ENCODE data around the gene PPP3R1.

PPP3R1 gene

DNA sequence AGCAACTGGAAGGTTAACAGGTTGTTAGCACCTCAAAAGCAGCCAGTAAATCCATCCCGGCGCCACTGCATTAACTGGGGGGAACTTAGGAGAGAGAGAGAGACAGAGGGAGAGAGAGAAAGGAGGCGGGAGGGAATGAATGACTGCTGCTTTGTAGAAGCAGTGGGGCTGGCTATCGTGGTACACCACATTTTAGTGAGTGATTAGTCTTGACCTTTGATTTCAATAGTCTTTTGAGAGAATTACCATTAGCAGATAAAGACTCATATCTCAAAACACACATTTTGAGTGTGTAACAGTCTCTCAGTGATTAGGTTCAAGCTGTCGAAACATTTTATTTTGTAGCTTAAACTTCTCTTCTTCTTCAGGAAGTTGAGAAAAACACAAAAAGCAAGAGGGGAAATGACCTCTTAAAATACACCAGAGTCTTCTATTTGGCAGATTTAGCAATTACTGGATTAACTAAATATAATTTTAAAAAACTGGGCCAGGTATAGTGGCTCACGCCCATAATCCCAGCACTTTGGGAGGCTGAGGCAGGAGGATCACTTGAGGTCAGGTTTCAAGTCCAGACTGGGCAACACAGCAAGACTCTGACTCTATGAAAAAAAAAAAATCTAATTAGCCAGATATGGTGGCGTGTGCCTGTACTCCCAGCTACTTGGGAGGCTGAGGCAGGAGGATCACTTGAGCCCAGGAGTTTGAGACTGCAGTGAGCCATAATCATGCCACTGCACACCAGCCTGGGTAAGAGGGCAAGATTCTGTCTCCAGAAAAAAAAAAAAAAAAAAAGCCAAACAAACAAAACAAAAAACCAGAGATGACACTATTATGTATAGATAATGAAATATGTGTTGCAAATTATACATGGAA is 116.6 kb downstream of the PPP3R1 start:
- DNase-seq = no peak

DNA sequence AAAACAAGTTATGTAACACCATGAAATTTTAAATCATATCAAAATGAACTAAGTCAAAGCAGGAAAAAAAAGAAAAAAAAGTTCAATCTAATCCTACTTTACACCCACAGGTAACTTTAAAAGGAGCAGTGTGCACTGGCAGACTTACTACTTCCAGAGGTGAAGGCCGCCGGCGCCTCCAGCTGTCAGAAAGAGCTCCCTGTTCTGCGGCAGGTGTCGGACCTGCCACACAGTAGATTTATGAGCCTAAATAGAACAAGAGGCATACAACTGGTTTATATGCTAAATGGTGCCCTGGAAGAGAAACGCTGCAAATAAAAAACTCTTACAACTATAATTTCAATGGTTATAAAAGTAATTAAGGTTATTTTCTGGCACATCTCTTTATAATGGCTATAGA is 117.8 kb downstream of the PPP3R1 start:
- no peak for DNase-seq

DNA sequence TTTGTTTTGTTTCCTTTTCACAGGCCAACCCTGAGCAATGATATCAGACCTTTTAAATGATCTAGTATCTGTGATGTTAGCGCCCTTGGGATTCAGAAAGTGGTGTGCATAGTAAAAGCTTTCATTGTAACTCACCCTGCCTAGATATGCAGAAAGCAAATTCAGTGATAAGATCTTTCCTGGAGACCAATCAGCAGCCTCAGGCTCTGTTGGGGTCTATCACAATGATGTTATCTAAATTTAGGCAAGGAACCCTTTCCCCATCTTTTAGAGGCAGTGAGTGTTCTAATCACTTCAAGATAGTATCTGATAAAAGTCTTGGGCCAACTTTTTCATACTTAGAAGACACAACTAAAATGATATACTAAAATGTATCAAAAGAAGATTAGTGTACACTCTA is 118.2 kb downstream of the PPP3R1 start:
- DNase-seq = no peak

Measured in fibroblast of upper back skin (primary cell).